Measurements from ENCODE around the gene FOXP4. TPM values are rescaled to one million over a fixed set of nuclear protein-coding genes. Genes with fewer than 3 reads are reported as not detected.

FOXP4 gene
- total RNA-seq, 2 experiments from 2014 or later, result 6.3 to 26.3 TPM

- Histone ChIP-seq H3K9me2 (ENCODE audit: insufficient read depth, low read length) (no peaks in the 10 kb centered on the region), H3K79me2 (ENCODE audit: insufficient read depth, low read depth, low read length) (no peaks in the 10 kb centered on the region), H3K36me3 (ENCODE audit: insufficient read depth, low read length) (peaks cover 7% of the 10 kb centered on the region; the same call in 1 of the 2 replicates), H3K4me3 (ENCODE audit: low read depth, low read length, poor library complexity, severe bottlenecking) (no peak overlapping the region), H3K9me3 (ENCODE audit: low read length) (no peaks in the 10 kb centered on the region), H4K20me1 (ENCODE audit: insufficient read depth, low read length) (no peaks in the 10 kb centered on the region; the same call in 1 of the 2 replicates), H3K27ac (ENCODE audit: low read depth, low read length, poor library complexity, severe bottlenecking) (no peak overlapping the region), H3K4me2 (ENCODE audit: low read length) (no peak overlapping the region), H3K4me1 (ENCODE audit: insufficient read depth, low read length, poor library complexity, severe bottlenecking) (peaks cover 9% of the 10 kb centered on the region), H2AFZ (ENCODE audit: low read length) (no peak overlapping the region)
- DNase-seq (ENCODE audit: low spot score), result no peak
- ChIA-PET POLR2A (no interaction called here), CTCF (ENCODE audit: unreplicated experiment) (no interaction called here)
- TF ChIP-seq, protein P1, sequence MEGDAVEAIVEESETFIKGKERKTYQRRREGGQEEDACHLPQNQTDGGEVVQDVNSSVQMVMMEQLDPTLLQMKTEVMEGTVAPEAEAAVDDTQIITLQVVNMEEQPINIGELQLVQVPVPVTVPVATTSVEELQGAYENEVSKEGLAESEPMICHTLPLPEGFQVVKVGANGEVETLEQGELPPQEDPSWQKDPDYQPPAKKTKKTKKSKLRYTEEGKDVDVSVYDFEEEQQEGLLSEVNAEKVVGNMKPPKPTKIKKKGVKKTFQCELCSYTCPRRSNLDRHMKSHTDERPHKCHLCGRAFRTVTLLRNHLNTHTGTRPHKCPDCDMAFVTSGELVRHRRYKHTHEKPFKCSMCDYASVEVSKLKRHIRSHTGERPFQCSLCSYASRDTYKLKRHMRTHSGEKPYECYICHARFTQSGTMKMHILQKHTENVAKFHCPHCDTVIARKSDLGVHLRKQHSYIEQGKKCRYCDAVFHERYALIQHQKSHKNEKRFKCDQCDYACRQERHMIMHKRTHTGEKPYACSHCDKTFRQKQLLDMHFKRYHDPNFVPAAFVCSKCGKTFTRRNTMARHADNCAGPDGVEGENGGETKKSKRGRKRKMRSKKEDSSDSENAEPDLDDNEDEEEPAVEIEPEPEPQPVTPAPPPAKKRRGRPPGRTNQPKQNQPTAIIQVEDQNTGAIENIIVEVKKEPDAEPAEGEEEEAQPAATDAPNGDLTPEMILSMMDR (conservative IDR thresholded peaks at IDR 0.05; ENCODE audit: low read length), result no peak
- no peak for TF ChIP-seq EZH2phosphoT487 (IDR thresholded peaks at IDR 0.05; ENCODE audit: borderline replicate concordance, low read depth, low read length)
- BruUV-seq (replicated peaks), result no TSS peak
- intact Hi-C loops (cut with micrococcal nuclease; ENCODE audit: unreplicated experiment), result no loop called here
These were observed 6.5 kb downstream of the FOXP4 start for GRCh38 chr6:41552723-41553122.

GRCh38 chr6:41553405-41553999, 7.3 kb downstream of the FOXP4 start:
- peaks cover 7% of the 10 kb centered on the region; the same call in 1 of the 2 replicates for H3K36me3 ChIP-seq (ENCODE audit: insufficient read depth, low read length)
- no peaks in the 10 kb centered on the region for H3K9me2 ChIP-seq (ENCODE audit: insufficient read depth, low read length)
- no peak overlapping the region for H3K4me2 ChIP-seq (ENCODE audit: low read length)
- no TSS peak for BruUV-seq (replicated peaks)
- ChIA-PET CTCF (ENCODE audit: unreplicated experiment) (interaction anchor here (0.7 kb wide), 1 partner anchor 228 kb away, joined by 3 read pairs; no protein-coding TSS in a partner anchor), POLR2A (no interaction called here)
- peaks cover 2% of the 10 kb centered on the region for H3K4me1 ChIP-seq (ENCODE audit: insufficient read depth, low read length, poor library complexity, severe bottlenecking)
- DNase-seq (ENCODE audit: low spot score), result no peak
- H3K9me3 ChIP-seq (ENCODE audit: low read length), result no peaks in the 10 kb centered on the region
- H4K20me1 ChIP-seq (ENCODE audit: insufficient read depth, low read length), result no peaks in the 10 kb centered on the region; the same call in 1 of the 2 replicates
- TF ChIP-seq EZH2phosphoT487 (IDR thresholded peaks at IDR 0.05; ENCODE audit: borderline replicate concordance, low read depth, low read length), result no peak
- TF ChIP-seq, protein P1 (conservative IDR thresholded peaks at IDR 0.05; ENCODE audit: low read length), result no peak
- H3K4me3 ChIP-seq (ENCODE audit: low read depth, low read length, poor library complexity, severe bottlenecking), result no peak overlapping the region
- no peak overlapping the region for H3K27ac ChIP-seq (ENCODE audit: low read depth, low read length, poor library complexity, severe bottlenecking)
- no peaks in the 10 kb centered on the region for H3K79me2 ChIP-seq (ENCODE audit: insufficient read depth, low read depth, low read length)
- intact Hi-C loops (cut with micrococcal nuclease; ENCODE audit: unreplicated experiment), result no loop called here
- no peak overlapping the region for H2AFZ ChIP-seq (ENCODE audit: low read length)

Measured in OCI-LY7 (cell line).